ENCODE data around the gene UHRF2. TPM values are rescaled to one million over a fixed set of nuclear protein-coding genes. Genes with fewer than 3 reads are reported as not detected.
A peak's percentile ranks its signal among the peaks of the same experiment; 100 is the strongest.

Gene UHRF2
- polyA plus RNA-seq, 3 donors = 1.6 to 36.4 (median 7.7) TPM

- intact Hi-C loops (cut with micrococcal nuclease) = no loop called here
- H3K27me3 Mint-ChIP-seq (ENCODE audit: low read depth in 3 of 3) = peaks cover 0 to 1% (median 0%) of the 10 kb centered on the region in 3 donors
Measured at GRCh38 chr9:6382681-6383080, 30.3 kb upstream of the UHRF2 start.

GRCh38 chr9:6383551-6384225, 29.3 kb upstream of the UHRF2 start:
- H3K4me3 Mint-ChIP-seq = no peak overlapping the region
- H3K9me3 Mint-ChIP-seq = peaks cover 0 to 19% (median 5%) of the 10 kb centered on the region in 7 donors
- no peak for DNase-seq
- no peaks in the 10 kb centered on the region for H3K9me3 ChIP-seq (replicated peaks in 1 of 2; ENCODE audit: control insufficient read depth in 1 of 2, insufficient read depth in 1 of 2, low read length in 2 of 2)
- no peaks in the 10 kb centered on the region for H3K36me3 ChIP-seq (replicated peaks in 1 of 2; ENCODE audit: control insufficient read depth in 1 of 2, insufficient read depth in 2 of 2, low read length in 2 of 2)
- H3K4me3 ChIP-seq (replicated peaks in 1 of 3; ENCODE audit: low read depth in 2 of 3, low read length in 3 of 3) = no peak overlapping the region
- H3K27ac ChIP-seq (ENCODE audit: low read depth in 1 of 2, low read length in 2 of 2) = no peak overlapping the region
- no peaks in the 10 kb centered on the region for H3K4me1 ChIP-seq (ENCODE audit: control insufficient read depth in 1 of 2, insufficient read depth in 2 of 2, low read length in 2 of 2)
- intact Hi-C loops (cut with micrococcal nuclease) = no loop called here
- WGBS (ENCODE audit: insufficient coverage) = 100% methylated on average over 3 of the region's 7 CpGs
- no peaks in the 10 kb centered on the region for H4K20me1 ChIP-seq (ENCODE audit: insufficient read depth, low read length)
- no peak overlapping the region for H3K4me2 ChIP-seq (replicated peaks; ENCODE audit: extremely low read depth, low read length, poor library complexity, severe bottlenecking)
- H3K27ac Mint-ChIP-seq = peak overlapping the region in 1 of 7 donors; percentile 26
- no peaks in the 10 kb centered on the region for H3K27me3 ChIP-seq (ENCODE audit: control insufficient read depth in 2 of 2, insufficient read depth in 2 of 2, low read length in 2 of 2)
- H3K36me3 Mint-ChIP-seq = no peaks in the 10 kb centered on the region
- no peak for TF ChIP-seq CTCF (IDR thresholded peaks at IDR 0.05)
- no peaks in the 10 kb centered on the region for H3K79me2 ChIP-seq (ENCODE audit: insufficient read depth, low read length)
- H3K4me1 Mint-ChIP-seq = no peaks in the 10 kb centered on the region
- H2AFZ ChIP-seq (ENCODE audit: insufficient read depth, low read depth, low read length, poor library complexity, severe bottlenecking) = no peak overlapping the region
- H3K9ac ChIP-seq (ENCODE audit: insufficient read depth, low read length, poor library complexity, severe bottlenecking) = no peak overlapping the region
- H3K27me3 Mint-ChIP-seq (ENCODE audit: low read depth in 3 of 3) = no peaks in the 10 kb centered on the region

More at GRCh38 chr9:6382681-6383080, 30.3 kb upstream of the UHRF2 start:
- Histone ChIP-seq H3K9ac (ENCODE audit: insufficient read depth, low read length, poor library complexity, severe bottlenecking) (no peak overlapping the region), H3K79me2 (ENCODE audit: insufficient read depth, low read length) (no peaks in the 10 kb centered on the region), H3K27ac (ENCODE audit: low read depth in 1 of 2, low read length in 2 of 2) (no peak overlapping the region), H3K4me2 (replicated peaks; ENCODE audit: extremely low read depth, low read length, poor library complexity, severe bottlenecking) (no peak overlapping the region), H3K9me3 (replicated peaks in 1 of 2; ENCODE audit: control insufficient read depth in 1 of 2, insufficient read depth in 1 of 2, low read length in 2 of 2) (no peaks in the 10 kb centered on the region), H4K20me1 (ENCODE audit: insufficient read depth, low read length) (no peaks in the 10 kb centered on the region), H3K4me3 (replicated peaks in 1 of 3; ENCODE audit: low read depth in 2 of 3, low read length in 3 of 3) (no peak overlapping the region), H3K27me3 (ENCODE audit: control insufficient read depth in 2 of 2, insufficient read depth in 2 of 2, low read length in 2 of 2) (no peaks in the 10 kb centered on the region), H3K4me1 (ENCODE audit: control insufficient read depth in 1 of 2, insufficient read depth in 2 of 2, low read length in 2 of 2) (no peaks in the 10 kb centered on the region), H3K36me3 (replicated peaks in 1 of 2; ENCODE audit: control insufficient read depth in 1 of 2, insufficient read depth in 2 of 2, low read length in 2 of 2) (no peaks in the 10 kb centered on the region), H2AFZ (ENCODE audit: insufficient read depth, low read depth, low read length, poor library complexity, severe bottlenecking) (no peak overlapping the region)
- TF ChIP-seq CTCF (IDR thresholded peaks at IDR 0.05) = no peak
- no CpG with 5 or more reads among the region's 1 CpG for WGBS (ENCODE audit: insufficient coverage)
- H3K36me3 Mint-ChIP-seq = no peaks in the 10 kb centered on the region
- H3K9me3 Mint-ChIP-seq = peaks cover 0 to 18% (median 6%) of the 10 kb centered on the region in 7 donors
- H3K4me1 Mint-ChIP-seq = no peaks in the 10 kb centered on the region
- H3K4me3 Mint-ChIP-seq = no peak overlapping the region
- no peak overlapping the region for H3K27ac Mint-ChIP-seq
- no peak for DNase-seq
